GM21786 (cell line): ENCODE measurements around the gene THUMPD1.
"Not testable (repeated sequence)": the region's sequence is repeated elsewhere in the genome, so short reads cannot be mapped to it uniquely, and the experiment has no call there.

Experiments used
- ATAC-seq: cut with Tn5 transposase; IDR thresholded peaks from one replicate; pipeline ENCODE4 v1.9.1; 2021; ENCODE audit not compliant: unreplicated experiment

The THUMPD1 gene

GRCh38 chr16:20741554-20742285 lies at the start of gene THUMPD1:
THUMPD1 (minus strand) TSS chr16:20741818; CDS start chr16:20741739, 79 bp downstream.
- peak; percentile 81 for ATAC-seq

- ATAC-seq, result no peak
Observed at GRCh38 chr16:20789130-20789529, 47.5 kb upstream of the THUMPD1 start.

- no peak for ATAC-seq
Observed at GRCh38 chr16:20784204-20784603, 42.6 kb upstream of the THUMPD1 start.

- ATAC-seq, result no peak
Observed at GRCh38 chr16:20782470-20782869, 40.9 kb upstream of the THUMPD1 start.

- no peak for ATAC-seq
Observed at GRCh38 chr16:20781697-20782096, 40.1 kb upstream of the THUMPD1 start.

- no peak for ATAC-seq
Observed at GRCh38 chr16:20774703-20775362, 33.2 kb upstream of the THUMPD1 start.

- ATAC-seq, result no peak
Observed at GRCh38 chr16:20773679-20774078, 32.1 kb upstream of the THUMPD1 start.

GRCh38 chr16:20768818-20769217 lies 27.2 kb upstream of the THUMPD1 start:
- ATAC-seq, result no peak

GRCh38 chr16:20768121-20768520 lies 26.5 kb upstream of the THUMPD1 start:
- no peak for ATAC-seq

GRCh38 chr16:20767577-20767976 lies 26.0 kb upstream of the THUMPD1 start:
- no peak for ATAC-seq

- ATAC-seq, result no peak
Observed at GRCh38 chr16:20766294-20766693, 24.7 kb upstream of the THUMPD1 start.

- no peak for ATAC-seq
Observed at GRCh38 chr16:20765732-20766131, 24.1 kb upstream of the THUMPD1 start.

- not testable (repeated sequence) for ATAC-seq
Observed at GRCh38 chr16:20764448-20764847, 22.8 kb upstream of the THUMPD1 start.

- peak; percentile 98 for ATAC-seq
Observed at GRCh38 chr16:20763461-20764232, 22.0 kb upstream of the THUMPD1 start, which contains the start of gene ACSM3. ACSM3 (plus strand) TSS chr16:20764014; CDS start chr16:20770035, 6,021 bp downstream.

GRCh38 chr16:20762404-20763123 lies 20.9 kb upstream of the THUMPD1 start:
- no peak for ATAC-seq

GRCh38 chr16:20761175-20761574 lies 19.6 kb upstream of the THUMPD1 start:
- ATAC-seq, result no peak

- no peak for ATAC-seq
Observed at GRCh38 chr16:20760346-20760745, 18.7 kb upstream of the THUMPD1 start.

- ATAC-seq, result not testable (repeated sequence)
Observed at GRCh38 chr16:20755799-20756198, 14.2 kb upstream of the THUMPD1 start.

GRCh38 chr16:20755238-20755637 lies 13.6 kb upstream of the THUMPD1 start:
- ATAC-seq, result no peak

- ATAC-seq, result no peak
Observed at GRCh38 chr16:20753727-20754126, 12.1 kb upstream of the THUMPD1 start.

- ATAC-seq, result no peak
Observed at GRCh38 chr16:20750558-20750957, 8.9 kb upstream of the THUMPD1 start.
